ENCODE measurements around the gene PMM2.
"Not testable (repeated sequence)": the region's sequence is repeated elsewhere in the genome, so short reads cannot be mapped to it uniquely, and the experiment has no call there.

Gene PMM2

DNA sequence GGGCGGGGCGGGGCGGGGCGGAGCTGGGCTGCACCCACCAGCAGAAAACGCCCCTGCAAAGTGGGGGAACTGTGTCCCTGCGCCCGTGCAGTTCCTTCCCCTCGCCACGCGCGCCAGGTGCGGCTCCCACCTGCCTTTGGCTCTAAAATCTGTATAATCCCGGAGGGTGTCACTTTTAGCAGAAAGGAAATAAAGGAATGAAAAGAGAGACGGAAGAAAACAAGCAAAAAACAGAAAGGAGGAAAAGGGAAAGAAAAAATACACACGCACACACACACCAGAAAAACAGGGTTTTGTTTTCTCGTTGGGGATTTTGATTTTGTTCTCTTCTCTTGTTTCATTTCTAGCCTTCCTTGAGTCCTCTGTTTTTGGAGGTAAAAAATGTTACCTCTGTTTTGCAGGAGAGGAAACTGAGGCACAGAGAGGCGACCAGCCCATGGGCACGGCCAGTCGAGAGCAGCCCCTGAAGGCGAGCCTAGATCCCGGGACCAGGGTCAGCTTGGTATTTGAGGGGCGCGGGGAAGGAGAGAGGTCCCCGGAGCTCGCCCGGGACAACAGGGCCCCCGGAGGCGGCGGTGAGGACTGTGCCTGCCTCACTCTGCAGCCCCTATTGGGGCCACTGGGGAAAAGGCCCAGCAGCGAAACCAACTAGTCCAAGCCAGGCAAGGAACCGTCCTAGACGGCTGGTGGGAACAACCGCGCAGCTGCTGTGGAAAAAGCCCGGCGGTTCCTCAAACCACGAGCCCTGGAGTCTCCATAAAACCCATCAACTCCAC, 71.8 kb downstream of the PMM2 start:
- peak; percentile 58 for DNase-seq

- DNase-seq, result not testable (repeated sequence)
Measured at GRCh38 chr16:8869988-8870241, 72.3 kb downstream of the PMM2 start.

DNA sequence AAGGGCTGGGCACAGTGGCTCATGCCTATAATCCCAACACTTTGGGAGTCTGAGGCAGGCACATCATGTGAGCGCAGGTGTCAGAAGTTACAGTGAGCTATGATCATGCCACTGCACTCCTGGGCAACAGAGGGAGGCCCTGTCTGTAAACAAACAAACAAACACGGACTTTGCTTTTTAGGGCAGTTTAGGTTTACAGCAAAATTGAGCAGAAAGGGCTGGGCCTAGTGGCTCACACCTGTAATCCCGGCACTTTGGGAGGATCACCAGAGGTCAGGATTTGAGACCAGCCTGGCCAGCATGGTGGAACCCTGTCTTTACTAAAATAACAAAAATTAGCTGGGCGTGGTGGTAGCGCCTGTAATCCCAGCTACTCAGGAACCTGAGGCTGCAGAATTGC, 74.4 kb downstream of the PMM2 start:
- no peak for DNase-seq

DNA sequence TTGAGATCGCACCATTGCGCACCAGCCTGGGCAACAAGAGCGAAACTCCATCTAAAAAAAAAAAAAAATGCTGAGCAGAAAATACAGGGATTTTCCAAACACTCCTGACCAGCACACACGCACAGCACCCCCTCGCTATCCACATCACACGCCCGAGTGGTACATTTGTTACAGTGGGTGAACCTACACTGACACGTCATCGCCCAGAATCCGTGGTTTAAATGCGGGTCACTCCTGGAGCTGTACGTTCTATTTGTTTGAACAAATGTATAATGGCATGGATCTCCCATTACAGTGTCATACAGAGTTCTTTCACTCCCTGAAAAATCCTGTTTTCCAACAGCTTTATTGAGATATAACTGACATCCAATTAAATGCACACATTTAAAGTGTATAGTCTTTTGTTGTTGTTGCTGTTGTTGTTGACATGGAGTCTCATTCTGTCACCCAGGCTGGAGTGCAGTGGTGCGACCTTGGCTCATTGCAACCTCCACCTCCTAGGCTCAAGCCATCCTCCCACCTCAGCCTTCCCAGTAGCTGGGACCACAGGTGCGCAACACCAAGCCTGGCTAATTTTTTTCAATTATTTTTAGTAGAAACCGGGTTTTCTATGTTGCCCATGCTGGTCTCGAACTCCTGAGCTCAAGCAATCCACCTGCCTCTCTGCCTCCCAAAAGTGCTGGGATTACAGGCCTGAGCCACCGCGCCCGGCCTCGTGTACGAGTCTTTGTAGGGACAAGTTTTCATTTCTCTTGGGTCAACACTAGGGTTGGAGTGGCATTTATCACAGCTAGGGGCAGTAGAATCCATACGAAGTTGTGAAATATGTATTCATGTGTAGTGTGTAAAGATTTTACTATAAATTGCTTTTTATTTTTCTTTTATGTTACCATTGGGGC, 75.6 kb downstream of the PMM2 start:
- DNase-seq, result no peak

DNA sequence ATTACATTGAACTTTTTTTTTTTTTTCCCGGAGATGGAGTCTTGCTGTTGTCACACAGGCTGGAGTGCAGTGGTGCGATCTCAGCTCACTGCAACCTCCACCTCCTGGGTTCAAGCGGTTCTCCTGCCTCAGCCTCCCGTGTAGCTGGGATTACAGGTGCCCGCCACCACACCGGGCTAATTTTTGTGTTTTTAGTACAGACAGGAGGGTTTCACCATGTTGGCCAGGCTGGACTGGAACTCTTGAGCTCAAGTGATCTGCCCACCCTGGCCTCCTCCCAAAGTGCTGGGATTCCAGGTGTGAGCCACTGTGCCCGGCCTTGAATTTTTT, 76.2 kb downstream of the PMM2 start:
- DNase-seq, result not testable (repeated sequence)

DNA sequence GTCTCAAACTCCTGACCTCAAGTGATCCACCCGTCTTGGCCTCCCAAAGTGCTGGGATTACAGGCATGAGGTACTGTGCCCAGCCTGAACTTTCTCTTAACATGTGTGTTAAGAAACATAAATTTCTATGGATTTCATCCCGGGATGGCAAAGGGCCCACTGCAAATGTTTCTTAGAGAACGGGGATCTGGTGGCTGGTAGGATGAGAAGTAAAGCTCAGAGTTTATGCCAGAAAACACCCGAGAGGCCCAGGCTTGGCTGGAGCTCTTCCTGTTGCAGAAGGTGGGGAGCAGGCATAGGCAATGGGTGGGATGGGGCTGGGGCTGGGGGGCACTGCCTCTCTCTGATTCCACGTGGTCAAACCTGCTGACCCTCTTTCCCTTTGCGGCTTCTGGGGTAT, 76.7 kb downstream of the PMM2 start:
- DNase-seq, result no peak

DNA sequence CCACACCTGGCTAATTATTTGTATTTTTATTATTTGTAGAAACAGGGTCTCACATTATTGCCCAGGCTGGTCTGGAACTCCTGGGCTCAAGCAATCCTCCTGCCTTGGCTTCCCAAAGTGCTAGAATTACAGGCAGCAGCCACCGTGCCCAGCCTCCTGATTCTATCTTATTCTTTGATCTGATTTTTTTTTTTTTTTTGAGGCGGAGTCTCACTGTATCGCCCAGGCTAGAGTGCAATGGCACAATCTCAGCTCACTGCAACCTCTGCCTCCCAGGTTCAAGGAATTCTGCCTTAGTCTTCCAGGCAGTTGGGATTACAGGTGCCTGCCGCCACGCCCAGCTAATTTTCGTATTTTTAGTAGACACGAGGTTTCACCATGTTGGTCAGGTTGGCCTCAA, 77.7 kb downstream of the PMM2 start:
- not testable (repeated sequence) for DNase-seq

- no peak for DNase-seq
Measured at GRCh38 chr16:8877894-8878522, 80.4 kb downstream of the PMM2 start.

- DNase-seq, result no peak
Measured at GRCh38 chr16:8878523-8878911, 80.9 kb downstream of the PMM2 start.

GRCh38 chr16:8880839-8881510, 83.3 kb downstream of the PMM2 start:
- no peak for DNase-seq

- no peak for DNase-seq
Measured at GRCh38 chr16:8882041-8882617, 84.5 kb downstream of the PMM2 start, which contains the start of gene LITAFD. LITAFD (plus strand) TSS chr16:8882351; CDS start chr16:8884356, 2,005 bp downstream.

DNA sequence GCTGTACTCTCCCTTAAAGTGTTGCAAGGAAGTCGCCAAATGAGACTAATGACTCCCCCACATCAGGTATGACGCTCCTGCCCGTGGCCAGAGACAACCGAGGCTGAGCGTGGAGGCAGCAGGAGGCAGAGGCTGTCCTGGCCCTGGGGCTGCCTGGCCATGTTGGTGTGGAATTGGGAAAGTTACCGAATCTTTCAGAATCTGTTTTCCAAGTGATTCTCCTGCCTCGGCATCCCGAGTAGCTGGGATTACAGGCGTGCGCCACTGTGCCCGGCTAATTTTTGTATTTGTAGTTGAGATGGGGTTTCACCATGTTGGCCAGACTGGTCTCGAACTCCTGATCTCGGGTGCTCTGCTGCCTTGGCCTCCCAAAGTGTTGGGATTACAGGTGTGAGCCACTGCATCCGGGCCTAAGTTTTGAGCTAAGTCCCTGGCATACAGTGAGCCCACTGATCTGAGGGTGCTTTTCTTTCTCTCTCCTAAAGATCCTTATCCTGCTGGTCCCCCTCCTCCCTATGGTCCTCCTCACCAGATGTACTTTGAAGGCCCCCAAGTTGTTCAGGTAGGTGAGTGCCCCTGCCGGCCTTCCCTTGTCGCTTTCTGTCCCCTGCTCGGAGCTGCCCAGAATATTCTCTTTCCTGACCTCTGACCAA, 85.2 kb downstream of the PMM2 start:
- no peak for DNase-seq

DNA sequence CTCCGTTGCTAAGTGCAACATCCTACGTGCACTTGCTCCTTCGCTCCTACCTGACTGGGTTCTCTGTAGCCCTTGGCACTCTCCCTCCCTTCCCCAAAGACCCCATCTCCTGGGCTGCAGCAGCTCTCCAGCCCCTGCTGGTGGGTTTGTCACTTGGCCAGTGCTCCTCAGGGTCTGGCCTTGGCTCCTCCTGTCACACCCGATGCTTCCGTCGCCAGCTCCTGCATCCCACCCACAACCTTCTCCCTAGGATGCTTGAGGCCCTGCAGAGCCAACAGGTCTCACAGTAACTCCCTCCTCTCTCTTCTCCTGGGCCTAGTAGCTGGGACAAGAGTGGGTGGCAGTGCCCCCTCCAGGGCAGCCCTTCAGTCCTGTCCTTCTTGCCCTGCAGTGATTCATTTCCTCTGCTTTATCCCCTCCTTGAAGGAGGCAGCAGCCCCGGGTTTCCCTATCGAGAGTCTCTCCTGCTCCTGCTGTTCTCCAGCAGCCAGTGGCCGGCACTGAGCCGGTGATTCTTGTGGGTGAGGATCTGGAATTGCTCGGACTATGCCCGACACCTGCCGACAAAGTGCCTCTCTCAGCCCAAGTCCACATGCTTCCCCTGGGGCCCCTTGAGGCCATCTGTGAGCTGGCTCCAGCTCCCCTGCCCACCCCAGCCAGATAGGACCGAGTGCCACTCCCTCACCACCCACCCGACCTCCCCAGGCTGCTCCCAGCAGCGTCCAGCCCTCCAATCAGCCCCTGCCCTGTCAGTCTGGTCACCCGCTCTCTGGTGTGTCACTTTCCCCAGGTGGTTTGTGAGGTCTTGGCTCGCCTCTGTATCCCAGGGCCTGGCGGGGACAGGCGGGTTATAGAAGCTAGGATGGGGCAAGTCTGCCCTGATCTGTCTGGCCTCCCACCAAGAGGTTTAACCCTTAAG, 88.3 kb downstream of the PMM2 start:
- DNase-seq, result no peak

DNA sequence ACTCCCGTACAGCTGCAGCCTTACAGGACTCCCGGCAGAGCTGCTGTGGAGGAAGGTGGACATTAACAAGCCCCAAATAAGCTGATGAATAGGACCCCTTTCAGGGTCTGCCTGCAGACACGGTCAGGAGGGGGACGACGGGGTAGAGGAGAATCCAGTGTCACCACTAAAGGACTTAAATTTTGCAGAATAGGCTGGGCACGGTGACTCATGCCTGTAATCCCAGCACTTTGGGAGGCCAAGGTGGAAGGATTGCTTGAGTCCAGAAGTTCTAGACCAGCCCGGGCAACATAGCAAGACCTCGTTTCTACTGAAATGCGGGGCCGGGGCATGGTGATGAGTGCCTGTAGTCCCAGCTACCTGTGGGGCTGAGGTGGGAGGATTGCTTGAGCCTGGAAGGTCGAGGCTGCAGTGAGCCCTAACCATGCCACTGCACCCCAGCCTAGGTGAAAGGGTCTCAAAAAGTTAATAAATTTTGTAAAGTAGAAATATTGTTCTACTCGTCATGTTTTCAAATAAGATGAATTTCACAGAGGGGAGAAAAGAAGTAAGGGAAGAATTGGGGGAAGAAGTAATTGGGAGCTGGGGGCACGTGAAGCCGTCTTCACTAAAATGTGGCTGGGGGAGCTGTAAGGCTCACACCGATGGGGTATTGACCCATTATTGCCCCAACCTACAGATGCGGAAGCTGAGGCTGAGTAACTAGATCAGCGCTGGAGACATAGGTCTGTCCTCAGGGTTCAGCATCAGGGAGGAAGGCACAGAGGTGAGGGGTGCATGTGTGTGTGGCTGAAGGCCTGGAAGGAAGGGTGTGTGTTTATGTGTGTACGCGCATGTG, 89.2 kb downstream of the PMM2 start:
- no peak for DNase-seq

- no peak for DNase-seq
Measured at GRCh38 chr16:8887431-8887765, 89.8 kb downstream of the PMM2 start.

GRCh38 chr16:8887952-8888560, 90.4 kb downstream of the PMM2 start:
- DNase-seq, result peak; percentile 45

- DNase-seq, result no peak
Measured at GRCh38 chr16:8888951-8889892, 91.6 kb downstream of the PMM2 start.

- no peak for DNase-seq
Measured at GRCh38 chr16:8889893-8890548, 92.4 kb downstream of the PMM2 start.

Data from NCI-H2029 treated with DMSO at 0.1 percent for 48 hours (cell line).